Activated T-cell treated with anti-CD3 and anti-CD28 coated beads for 48 hours (primary cell): ENCODE results near the gene SWT1.
"Not testable (repeated sequence)": the region's sequence is repeated elsewhere in the genome, so short reads cannot be mapped to it uniquely, and the experiment has no call there.

ENCODE experiments used
- DNase-seq: peaks from one replicate; pipeline ENCODE4 v3.0.0-alpha.2; 2020; ENCODE audit warnings: low read depth

Gene SWT1

DNA sequence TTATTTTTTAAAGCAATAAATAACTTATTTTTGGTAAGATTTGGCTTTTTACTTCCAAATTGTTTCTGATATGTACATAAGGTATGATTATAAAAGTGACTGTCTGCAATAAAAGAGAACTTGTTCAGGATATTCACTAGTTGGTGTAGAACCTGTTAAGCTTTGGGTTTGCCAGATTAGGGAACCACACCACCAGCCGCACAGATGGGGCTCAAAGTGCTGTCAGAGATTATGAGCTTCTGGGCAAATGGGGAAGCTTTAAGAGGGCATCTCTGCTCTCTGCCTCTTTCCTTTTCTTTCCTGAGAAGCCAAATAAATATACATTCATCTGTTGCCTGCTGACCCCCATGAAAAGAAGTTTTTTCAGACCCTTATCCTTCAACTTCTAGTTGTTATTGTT is 134.7 kb downstream of the SWT1 start:
- no peak for DNase-seq

DNA sequence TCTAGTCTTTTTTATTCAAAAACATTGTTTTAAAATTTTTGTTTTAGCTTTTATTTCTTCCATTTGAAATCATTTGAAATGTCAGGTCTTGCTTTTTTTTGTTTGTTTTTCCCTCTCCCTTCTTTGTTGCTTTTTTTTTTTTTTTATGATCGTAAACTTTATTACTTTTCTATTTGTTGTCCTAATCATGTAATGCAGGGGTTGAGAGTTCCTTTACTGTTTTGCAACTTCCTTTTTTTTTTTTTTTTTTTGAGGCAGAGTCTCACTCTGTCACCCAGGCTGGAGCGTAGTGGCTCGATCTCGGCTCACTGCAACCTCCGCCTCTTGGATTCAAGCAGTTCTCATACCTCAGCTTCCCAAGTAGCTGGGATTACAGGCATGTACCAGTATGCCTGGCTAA is 135.3 kb downstream of the SWT1 start:
- no peak for DNase-seq

DNA sequence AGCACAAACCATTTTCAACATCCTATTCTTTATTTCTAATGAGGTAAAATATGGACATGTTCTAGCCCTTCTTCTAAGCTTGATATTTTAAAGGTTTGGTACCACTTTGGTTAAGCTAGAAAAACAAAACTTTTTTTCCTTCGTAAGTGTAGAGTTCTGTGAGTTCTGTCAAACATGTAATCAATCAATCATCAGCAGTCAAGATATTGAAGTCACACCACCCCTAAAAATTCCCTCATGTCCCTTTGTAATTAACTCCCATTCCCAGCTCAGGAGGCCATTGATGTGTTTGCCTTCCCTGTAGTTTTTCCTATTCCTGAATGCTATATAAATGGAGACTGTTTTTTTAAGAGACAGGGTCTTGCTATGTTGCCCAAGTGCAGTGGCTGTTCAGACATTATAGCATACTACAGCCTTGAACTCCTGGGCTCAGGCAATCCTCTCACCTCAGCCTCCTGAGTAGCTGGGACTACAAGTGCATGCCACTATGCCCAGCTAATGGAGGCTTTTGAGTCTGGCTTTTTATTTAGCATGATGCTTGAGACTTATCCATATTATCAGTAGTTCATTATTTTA is 137.1 kb downstream of the SWT1 start:
- DNase-seq: no peak

DNA sequence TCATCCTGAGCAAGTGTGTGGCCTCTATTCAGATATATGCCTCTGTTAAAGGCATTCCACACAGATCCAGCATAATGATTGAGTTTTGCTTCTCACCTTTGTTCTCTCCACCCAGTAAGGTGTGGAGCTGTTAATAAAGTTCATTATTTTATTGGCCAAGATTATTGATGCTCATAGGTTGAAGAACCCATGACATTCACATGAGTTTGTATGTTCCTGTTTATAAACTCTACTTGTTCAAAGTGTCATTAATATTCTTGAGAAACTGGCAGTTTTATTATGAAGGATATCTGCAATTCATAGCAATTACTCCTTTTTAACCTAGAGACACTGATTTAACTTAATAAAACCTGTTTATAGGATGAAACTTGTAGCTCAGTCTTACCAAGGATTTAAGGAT is 138.1 kb downstream of the SWT1 start:
- DNase-seq: no peak

DNA sequence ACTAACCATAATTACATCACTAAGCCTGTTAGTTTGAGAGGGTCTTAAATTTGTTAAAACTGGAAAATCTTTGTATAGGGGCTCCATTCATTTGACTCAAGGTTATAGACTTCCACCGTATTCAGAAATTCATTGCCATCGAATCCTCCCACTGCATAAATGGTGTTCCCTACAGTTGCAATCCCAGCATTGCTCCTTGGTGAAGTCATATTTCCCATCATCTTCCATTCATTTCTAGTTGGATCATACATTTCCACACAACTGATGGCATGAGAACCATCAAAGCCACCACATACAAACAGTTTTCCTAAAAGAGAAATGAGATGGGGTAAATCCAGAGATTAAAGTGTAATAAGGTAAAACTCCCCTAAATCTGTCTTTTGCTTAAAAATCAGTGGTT is 141.0 kb downstream of the SWT1 start:
- no peak for DNase-seq

DNA sequence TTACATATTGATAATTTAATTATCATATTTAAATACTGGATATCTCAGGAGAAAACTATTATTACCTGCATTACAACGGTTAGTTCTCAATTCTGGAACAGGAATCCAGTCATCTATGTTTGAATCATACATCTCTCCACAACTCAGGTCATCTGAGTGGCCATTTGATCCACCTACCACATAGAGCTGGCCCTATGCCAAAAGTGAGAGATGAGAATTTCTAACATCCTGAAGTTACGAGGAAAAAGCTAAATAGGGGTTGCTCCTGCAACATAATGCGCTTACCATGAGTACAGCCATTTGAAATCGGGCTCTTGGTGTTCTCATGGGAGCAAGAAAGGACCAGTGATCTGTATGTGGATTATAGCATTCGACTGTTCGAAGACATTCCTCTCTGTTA is 143.2 kb downstream of the SWT1 start:
- no peak for DNase-seq

DNA sequence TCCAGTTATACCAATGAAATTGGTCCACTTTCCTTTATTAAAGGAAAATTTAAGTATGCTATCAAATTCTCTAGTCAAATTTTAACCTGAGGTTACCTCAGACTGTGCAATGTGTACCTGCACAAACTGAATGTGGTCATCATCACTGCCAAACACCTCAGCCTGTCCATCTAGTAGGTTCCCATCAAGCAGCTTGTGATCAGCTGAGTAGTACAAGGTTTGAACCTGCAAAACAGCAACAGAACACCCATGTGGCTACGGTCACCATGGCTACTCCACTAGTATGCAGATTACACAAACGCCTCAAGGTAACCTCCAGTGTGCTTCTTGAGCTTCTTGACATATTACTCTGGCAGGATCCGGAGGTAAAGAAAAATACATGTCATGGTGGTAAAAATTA is 148.5 kb downstream of the SWT1 start:
- no peak for DNase-seq

DNA sequence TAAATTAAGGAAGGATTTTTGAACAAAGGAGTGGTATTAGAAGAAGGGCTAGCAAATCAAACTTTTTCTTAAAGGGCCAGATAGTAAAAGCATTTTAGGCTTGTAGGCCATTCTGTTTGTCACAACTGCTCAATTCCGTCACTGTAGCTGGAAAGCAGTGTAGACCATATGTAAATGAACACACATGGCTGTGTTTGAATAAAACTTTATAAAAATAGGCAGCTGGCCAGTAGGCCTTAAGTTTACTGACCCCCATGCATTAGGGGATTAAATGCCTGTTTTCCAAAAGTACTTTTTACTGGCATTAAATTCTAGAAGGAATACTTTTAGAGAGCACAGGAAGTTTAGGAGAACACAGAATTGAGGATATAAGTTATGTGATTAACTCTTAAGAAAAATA is 151.2 kb downstream of the SWT1 start:
- no peak for DNase-seq

DNA sequence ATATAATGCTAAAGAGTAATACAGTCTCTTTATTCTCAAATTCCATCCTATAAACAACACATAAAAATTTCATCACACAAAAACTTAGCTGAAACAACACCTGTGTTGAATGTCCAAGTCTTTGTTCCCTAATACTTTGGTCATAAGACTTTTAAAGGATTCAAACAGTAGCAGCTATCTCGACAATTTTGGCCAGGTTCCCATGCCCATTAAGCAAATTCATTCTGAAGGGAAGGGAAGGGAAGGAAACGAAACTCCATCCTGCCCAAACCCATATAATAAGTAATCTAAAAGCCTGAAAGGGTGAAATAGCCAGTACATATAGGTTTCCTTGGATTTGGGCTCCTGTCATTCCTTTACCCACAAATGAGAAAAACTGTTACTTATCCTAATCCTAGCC is 152.6 kb downstream of the SWT1 start:
- no peak for DNase-seq

DNA sequence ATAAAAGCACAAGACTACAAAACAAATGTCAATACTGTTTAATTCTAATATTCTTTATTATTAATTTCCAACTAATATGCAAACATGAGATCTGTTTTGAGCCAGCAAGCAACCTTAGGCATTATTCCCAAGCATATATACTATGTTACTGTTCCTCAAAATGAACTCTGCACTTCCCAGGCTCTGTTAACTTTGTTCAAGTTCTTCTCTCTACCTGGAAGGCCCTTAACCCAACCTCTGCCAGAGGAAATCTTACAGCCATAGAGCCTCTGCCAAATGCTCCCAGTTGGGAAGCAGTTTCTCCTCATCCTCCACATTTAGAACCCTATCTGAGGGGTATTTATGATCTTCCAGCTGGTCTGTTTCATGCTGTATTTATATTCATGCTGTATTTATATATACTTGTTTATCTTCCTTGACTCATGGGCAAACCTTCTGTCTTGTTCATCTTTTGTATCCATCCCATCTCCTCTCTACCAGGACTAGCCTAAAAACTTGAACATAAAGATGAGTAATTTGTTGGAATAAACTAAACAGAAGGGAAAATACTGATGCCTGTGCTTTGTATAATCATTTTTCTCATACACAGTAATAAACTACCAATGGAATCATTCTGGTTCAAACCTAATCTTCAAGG is 154.7 kb downstream of the SWT1 start:
- DNase-seq: no peak

DNA sequence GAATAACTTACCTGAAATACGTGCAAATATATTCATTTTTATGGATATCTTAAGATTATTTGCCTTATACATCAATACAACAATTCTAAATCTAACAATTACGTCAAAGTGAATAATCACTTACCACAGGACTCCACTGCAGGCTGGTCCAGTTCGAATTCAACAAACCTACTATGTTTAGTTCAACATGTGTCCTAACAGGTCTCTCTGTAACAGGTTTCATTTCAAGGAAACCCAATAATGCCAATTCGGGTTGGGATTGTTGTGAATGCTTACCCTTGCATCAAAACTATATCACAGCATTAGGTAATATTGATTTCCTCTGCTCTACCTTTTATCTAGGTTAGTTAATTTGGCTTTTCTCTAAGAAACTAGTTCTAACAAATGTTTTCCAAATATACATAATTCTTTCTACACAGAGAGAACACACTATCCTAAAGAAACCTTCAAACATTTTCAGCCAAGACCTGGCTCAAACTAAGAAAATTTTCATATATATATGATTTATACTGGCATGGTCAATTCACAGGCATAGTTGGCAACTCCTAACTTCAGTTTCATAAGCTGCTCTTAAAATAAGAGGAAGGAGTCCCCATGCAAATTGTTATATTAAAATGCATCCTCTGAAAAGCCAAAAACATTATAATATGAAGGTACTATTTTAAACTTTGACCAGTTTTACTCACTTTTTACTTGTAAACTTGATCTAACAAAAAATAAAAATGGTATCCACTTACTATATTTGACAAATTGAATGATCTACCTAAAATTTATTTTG is 155.6 kb downstream of the SWT1 start:
- DNase-seq: no peak

DNA sequence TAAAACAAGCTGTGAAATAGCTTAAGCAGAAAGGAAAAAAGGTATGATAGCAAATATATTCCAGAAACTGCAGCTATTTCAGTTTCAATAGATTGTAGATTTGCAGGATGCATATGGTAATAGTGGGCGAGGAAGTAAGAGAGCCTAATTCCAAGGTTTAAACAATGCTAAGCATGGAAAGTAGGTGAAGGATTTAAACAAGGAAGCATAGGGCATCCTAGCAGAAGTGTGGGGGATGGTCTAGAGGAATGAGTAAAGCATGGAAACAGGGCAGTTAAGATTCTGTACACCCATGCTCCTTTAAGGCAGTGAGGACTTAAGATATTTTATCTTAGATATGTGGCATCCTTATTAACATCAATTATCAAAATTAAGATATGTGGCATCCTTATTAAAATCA is 157.4 kb downstream of the SWT1 start:
- no peak for DNase-seq

DNA sequence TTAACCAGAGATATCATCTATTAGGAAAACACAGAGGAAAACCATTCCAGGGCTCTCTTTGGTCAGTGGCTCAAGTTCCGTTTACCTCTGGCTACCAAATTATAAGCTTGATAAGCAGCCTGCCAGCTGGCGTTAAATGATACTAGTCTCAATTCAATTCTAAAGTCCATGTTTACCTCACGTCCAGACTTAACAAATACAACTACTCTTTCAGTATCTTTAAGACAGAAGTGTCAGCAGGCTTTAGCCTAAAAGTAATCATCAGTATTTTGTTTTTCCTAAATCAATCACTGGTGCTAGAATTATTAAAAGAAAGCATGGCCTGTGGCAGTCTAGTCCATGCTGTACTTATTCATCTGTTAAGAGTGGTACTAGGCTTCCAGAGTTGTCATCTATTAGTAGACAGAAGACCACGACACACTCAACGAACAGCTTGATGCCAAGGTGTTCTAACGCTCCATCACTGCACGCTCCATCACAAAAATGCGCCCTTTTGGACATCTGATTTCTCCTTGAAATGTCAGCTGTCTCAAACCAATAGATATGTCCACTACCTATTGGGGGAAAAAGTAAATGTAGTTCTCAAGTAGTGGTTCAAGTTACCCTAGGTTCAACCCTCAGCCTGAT is 158.6 kb downstream of the SWT1 start:
- no peak for DNase-seq

DNA sequence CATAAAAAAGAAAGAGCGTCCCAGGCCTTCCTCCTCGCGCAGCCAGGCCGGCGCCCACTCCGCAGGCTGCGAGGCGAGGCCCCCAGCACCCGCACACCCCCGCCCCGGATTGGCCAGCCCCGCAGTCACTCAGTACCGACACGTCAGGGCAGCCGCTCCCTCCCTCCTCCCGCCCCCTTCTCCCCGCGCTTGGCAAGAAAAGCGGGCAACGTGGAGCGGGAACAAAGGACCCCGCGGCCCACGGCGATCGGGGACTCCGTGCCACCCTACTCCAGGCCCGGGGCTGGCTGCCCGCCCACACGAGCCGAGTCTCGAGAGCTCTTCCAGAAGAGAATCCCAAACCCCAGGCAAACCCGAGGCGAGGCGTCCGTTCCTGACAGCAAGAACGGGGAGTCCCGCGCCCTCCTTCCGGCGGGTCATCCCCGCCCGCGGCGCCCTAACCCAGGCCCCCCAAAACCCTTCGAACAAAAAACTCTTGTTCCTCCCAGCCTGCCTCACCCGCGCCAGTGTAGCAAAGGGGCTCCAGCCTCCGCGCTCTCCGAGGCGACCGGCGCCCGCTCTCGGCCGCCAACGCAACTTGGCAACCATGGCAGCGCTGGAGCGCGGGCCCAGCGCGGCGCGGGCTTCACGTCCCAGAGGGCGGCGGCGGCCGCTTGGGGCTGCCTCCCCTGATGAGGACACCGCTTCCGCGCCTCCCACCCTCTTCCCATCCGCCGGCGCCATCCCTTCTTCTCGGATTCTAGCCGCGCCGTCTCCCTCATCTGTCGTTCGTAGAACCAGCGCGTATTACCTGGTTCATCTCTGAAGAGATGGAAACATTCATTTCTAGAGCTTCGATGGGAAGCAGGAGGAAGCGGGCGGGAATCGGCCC is 159.4 kb downstream of the SWT1 start:
- peak; percentile 90 for DNase-seq

DNA sequence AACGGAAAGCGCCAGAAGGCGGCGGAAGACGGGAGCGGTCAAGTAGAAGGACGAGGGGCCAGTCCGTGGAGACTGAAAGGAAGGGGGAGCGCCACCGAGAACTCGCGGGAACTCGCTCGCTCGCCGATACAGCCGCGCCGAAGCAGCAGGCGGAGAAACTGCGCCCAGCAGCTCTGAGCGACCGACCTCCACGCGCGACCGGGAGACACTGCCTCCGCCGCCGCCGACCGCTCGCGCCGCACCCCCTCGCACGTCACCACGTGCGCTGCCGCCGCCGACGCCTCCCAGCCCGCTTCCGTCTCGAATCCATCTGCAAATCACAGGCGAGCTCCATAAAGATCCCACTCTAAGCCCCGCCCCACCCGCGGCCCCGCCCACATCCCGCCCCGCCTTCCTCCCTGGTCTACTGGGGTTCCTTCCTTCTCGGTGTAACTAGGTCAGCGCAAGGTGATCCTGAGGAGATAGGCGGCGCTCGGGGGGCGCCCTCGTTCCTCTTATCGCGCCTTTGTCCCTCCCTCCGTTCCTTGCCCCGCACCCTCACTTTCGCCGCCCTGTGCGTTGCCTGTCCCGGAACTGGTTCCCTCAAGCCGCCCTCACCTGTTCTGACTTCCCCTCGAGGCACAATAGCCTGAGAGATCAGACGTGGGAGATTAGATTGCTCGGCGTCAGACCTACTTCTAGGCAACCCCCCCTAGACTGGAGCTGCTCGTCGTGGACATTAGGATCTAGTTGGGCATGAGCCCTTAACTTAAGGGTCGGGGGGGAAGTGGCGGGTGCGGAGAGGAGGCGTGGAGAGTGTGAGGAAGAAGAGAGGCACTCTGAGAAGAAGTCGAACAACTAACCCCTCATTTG is 160.3 kb downstream of the SWT1 start, which contains the start of gene IVNS1ABP:
IVNS1ABP (minus strand) TSS at position 210 of the 852 bp plus-strand sequence. CDS start 7,750 bp downstream, outside the sequence.
- DNase-seq: peak; percentile 90

DNA sequence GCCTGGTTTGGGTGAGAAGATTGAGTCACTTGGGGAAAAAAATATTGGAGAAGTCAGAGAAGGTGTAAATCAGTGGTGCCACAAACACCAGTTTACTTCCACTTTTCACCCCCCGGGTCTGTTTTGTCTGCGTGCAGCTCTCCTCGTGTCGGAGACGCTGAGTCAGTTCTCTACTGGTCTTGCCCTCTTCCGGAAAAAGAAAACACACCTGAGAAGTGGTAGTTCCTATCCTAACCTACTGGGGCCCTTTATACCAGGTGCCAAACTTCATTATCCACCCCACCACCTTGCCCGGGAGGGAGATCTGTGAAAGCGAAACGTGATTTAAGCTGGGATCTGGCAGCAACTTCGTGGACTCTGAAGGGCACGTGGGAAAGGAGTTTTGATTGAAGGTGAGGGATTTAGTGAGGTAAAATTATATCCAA is 160.9 kb downstream of the SWT1 start:
- DNase-seq: peak; percentile 62

DNA sequence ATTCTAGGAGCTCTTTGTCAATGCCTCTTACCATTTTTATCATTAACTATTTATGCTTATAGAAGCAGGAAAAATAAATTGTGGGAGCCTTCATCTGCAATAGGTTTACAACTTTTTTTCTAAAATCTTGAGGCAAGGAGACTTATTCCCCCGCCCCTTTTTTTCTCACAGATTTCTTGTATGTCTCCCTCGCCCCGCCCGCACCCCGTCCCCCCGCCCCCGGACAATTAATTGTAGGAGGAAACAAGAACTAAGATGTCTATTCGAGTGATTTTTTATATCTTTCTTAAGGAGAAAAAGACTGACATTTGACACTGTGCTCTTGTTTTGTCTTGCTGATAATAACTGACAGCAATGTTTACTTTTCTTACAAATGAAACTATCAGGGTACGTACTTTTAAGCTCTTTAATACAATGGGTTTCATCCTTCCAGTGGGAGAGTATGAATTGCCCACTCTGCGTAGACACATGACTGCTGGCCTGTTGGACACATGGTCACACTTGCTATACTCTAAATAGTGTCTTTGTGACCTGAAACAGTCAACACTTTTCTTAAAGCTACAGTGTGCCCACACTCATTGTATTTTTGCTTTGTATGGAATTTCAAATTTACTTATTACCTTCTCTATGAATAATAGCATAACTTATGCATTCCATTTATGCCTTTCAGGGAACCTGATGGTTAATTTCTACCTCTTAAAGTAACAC is 161.6 kb downstream of the SWT1 start:
- no peak for DNase-seq

DNA sequence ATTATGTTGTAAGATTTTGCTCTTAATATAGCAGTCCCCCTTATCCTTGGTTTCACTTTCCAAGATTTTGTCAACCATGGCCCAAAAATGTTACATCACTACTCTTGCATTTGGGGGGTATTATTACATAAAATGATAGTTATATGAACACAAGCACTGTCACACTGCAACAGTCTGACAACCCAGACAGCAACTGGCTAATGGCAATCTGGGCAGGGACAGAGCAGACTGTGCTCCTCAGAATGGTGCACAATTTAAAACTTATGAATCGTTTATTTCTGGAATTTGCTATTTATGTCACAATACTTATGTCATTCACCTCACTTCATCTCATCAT is 162.1 kb downstream of the SWT1 start:
- DNase-seq: no peak

DNA sequence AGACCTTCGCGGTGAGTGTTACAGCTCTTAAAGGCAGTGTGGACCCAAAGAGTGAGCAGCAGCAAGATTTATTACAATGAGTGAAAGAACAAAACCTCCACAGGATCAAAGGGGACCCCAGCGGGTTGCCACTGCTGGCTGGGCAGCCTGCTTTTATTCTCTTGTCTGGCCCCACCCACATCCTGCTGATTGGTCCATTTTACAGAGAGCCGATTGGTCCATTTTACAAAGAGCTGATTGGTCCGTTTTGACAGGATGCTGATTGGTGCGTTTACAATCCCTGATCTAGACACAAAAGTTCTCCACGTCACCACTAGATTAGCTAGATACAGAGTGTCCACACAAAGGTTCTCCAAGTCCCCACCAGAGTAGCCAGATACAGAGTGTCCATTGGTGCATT is 164.1 kb downstream of the SWT1 start:
- not testable (repeated sequence) for DNase-seq

DNA sequence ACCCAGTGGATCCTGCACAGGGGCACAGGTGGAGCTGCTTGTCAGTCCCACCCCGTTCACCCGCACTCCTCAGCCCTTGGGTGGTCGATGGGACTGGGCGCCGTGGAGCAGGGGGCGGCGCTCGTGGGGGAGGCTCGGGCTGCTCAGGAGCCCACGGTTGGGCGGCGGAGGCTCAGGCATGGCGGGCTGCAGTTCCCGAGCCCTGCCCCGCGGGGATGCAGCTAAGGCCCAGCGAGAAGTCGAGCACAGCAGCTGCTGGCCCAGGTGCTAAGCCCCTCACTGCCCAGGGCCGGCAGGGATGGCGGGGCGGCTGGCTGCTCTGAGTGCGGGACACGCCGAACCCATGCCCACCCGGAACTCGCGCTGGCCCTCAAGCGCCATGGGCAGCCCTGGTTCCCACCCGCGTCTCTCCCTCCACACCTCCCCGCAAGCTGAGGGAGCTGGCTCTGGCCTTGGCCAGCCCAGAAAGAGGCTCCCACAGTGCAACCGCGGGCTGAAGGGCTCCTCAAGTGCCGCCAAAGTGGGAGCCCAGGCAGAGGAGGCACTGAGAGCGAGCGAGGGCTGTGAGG is 164.8 kb downstream of the SWT1 start:
- DNase-seq: not testable (repeated sequence)
